Gastroesophageal sphincter (tissue), 3 donors: ENCODE results near the gene DPH3.

Experiments used
- CTCF ChIP-seq, 4 experiments: fragments of 200-600 bp in 2 of 4; fragments of 450-650 bp in 2 of 4; sonication (generic) in 1 of 4; IDR thresholded peaks; one replicate each; pipeline ENCODE4 v1.5.1; 2017 to 2019; ENCODE audit warnings: antibody characterized with exemption in 4 of 4, mild to moderate bottlenecking in 2 of 4, moderate library complexity in 2 of 4
- POLR2A ChIP-seq, 2 donors: fragments of 450-650 bp; IDR thresholded peaks; one replicate each; pipeline ENCODE4 v1.6.1; 2017; ENCODE audit warnings: antibody characterized with exemption in 2 of 2, mild to moderate bottlenecking in 2 of 2, moderate library complexity in 1 of 2

GRCh38 chr3:16260046-16260445 lies 4.7 kb downstream of the DPH3 start:
- TF ChIP-seq POLR2A (IDR thresholded peaks at IDR 0.05) (no peak), CTCF (IDR thresholded peaks at IDR 0.05) (no peak)
